Right lobe of liver (tissue), 4 donors: ENCODE data around the gene HAUS2.

Experiments
- POLR2A ChIP-seq: fragments of 450-650 bp; IDR thresholded peaks from one replicate; pipeline ENCODE4 v1.6.1; 2017; ENCODE audit warnings: antibody characterized with exemption, mild to moderate bottlenecking
- TF ChIP-seq, protein P1 (sequence below), 4 donors: fragments of 200-600 bp in 3 of 4; fragments of 450-650 bp in 1 of 4; IDR thresholded peaks; one replicate each; pipeline versions ENCODE4 v1.5.1 to v1.8.0; 2016 to 2022; ENCODE audit warnings: antibody characterized with exemption in 4 of 4, mild to moderate bottlenecking in 2 of 4
- donor health status: DM: no; HTN: no; CAD: no.
- donor health status: DM: no; HTN: no; CAD: no.
- donor health status: DM: no; HTN: yes; CAD: no.

DNA sequence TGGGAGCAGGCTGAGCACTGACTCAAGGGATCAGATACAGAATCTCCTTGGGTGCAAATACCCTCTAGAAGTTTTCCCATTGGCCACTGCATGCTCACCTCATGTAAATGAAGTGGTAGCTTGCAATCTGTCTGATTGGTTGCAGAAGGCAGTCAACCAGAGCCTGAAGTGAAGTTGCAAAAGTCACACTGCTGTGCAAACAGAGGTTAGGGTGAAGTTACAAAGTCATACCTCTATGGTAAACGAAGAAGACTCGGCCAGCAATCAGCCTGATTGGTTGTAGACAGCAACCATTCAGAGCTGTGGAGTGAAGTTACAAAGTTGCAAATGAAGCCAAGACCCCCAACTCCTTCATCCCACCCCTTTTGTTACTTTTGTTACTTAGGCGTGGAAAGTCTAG lies 53.9 kb downstream of the HAUS2 start:
- TF ChIP-seq, protein P1, sequence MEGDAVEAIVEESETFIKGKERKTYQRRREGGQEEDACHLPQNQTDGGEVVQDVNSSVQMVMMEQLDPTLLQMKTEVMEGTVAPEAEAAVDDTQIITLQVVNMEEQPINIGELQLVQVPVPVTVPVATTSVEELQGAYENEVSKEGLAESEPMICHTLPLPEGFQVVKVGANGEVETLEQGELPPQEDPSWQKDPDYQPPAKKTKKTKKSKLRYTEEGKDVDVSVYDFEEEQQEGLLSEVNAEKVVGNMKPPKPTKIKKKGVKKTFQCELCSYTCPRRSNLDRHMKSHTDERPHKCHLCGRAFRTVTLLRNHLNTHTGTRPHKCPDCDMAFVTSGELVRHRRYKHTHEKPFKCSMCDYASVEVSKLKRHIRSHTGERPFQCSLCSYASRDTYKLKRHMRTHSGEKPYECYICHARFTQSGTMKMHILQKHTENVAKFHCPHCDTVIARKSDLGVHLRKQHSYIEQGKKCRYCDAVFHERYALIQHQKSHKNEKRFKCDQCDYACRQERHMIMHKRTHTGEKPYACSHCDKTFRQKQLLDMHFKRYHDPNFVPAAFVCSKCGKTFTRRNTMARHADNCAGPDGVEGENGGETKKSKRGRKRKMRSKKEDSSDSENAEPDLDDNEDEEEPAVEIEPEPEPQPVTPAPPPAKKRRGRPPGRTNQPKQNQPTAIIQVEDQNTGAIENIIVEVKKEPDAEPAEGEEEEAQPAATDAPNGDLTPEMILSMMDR (IDR thresholded peaks at IDR 0.05) = no peak
- TF ChIP-seq POLR2A = no peak
